H1 (cell line): ENCODE measurements around the gene CNFN.
A peak's percentile ranks its signal among the peaks of the same experiment; 100 is the strongest.

Experiments
- CBX5 ChIP-seq: fragments of 300-800, 300-1000 bp; sonication (generic); IDR thresholded peaks from 2 replicates; pipeline ENCODE4 v1.7.1; 2016; ENCODE audit warnings: antibody characterized with exemption, low read length, low read depth
- CREB1 ChIP-seq: IDR thresholded peaks from 2 replicates; pipeline ENCODE4 v1.6.1; 2012; ENCODE audit warnings: inconsistent platforms
- EP300 ChIP-seq, 2 experiments: IDR thresholded peaks; 1 replicate in 1 of 2; 2 replicates in 1 of 2; pipeline ENCODE4 v1.6.1; 2011 to 2012; ENCODE audit warnings: low read depth in 2 of 2, low read length in 2 of 2, mild to moderate bottlenecking in 2 of 2, borderline replicate concordance in 1 of 2, inconsistent platforms in 1 of 2, moderate library complexity in 1 of 2
- KDM1A ChIP-seq: fragments of 200-600, 300-600 bp; sonication (generic); IDR thresholded peaks from 2 replicates; pipeline ENCODE4 v1.7.1; 2016; ENCODE audit warnings: mild to moderate bottlenecking, low read length, borderline replicate concordance
- POLR2AphosphoS5 ChIP-seq: IDR thresholded peaks from 2 replicates; pipeline ENCODE4 v1.6.1; 2011; ENCODE audit warnings: low read depth, low read length
- RAD21 ChIP-seq, 2 experiments: IDR thresholded peaks in 1 of 2; conservative IDR thresholded peaks in 1 of 2; 2 replicates each; pipeline ENCODE4 v1.6.1; 2011; ENCODE audit warnings: low read depth in 2 of 2, low read length in 2 of 2, improper control_type of control experiment in 1 of 2, inconsistent platforms in 1 of 2, mild to moderate bottlenecking in 1 of 2, moderate library complexity in 1 of 2
- TAF1 ChIP-seq: IDR thresholded peaks from 2 replicates; pipeline ENCODE4 v1.6.1; 2011; ENCODE audit warnings: mild to moderate bottlenecking, low read depth, low read length
- TEAD4 ChIP-seq: IDR thresholded peaks from 2 replicates; pipeline ENCODE4 v1.6.1; 2012; ENCODE audit warnings: low read depth, low read length, inconsistent platforms, mixed read lengths
- YY1 ChIP-seq: IDR thresholded peaks from 2 replicates; pipeline ENCODE4 v1.6.1; 2011; ENCODE audit warnings: low read depth, mild to moderate bottlenecking, low read length
- TF ChIP-seq, protein P1 (sequence below): IDR thresholded peaks from 2 replicates; pipeline ENCODE4 v1.6.1; 2012; ENCODE audit warnings: inconsistent platforms
- TF ChIP-seq, protein P2 (sequence below), 3 experiments: IDR thresholded peaks; 1 replicate in 2 of 3; 2 replicates in 1 of 3; pipeline versions ENCODE4 v1.5.1 to v1.6.1; 2011; ENCODE audit warnings: low read length in 3 of 3, mild to moderate bottlenecking in 3 of 3, inconsistent platforms in 2 of 3, low read depth in 1 of 3, moderate library complexity in 1 of 3; ENCODE audit not compliant: insufficient read depth in 1 of 3; ENCODE audit errors: control extremely low read depth in 1 of 3

DNA sequence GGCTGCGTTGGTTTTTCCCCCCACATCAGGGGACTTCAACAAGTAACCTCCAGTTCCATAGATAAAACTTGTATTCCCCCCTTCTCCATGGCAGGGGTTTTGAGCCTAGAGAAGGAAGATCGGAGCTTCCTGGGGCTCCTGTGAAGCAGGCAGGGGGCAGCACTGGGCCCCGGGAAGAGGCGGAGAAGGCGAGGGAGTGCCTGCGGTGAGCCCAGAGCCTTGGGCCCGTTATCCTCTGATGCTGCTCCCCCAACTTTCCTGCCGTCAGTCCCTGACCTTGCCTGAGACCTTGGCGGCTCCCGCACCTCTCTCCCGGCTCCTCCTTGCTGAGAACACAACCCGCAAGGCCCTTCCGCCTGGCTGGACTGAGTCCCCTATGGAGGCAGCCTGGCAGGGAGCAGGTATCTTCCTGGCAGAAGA lies 34.6 kb upstream of the CNFN start:
- TF ChIP-seq, protein P1, sequence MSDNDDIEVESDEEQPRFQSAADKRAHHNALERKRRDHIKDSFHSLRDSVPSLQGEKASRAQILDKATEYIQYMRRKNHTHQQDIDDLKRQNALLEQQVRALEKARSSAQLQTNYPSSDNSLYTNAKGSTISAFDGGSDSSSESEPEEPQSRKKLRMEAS: no peak
- TF ChIP-seq CBX5 (no peak), TEAD4 (no peak), POLR2AphosphoS5 (no peak), RAD21 (IDR thresholded peaks at IDR 0.05 in 1 of 2, conservative IDR thresholded peaks at IDR 0.05 in 1 of 2; ENCODE audit: low read depth in 2 of 2, low read length in 2 of 2) (peak in 1 of 2 experiments; percentile 27; a peak in 1 of 4 replicates), CREB1 (no peak), KDM1A (no peak), YY1 (no peak), TAF1 (no peak), EP300 (IDR thresholded peaks at IDR 0.05; ENCODE audit: borderline replicate concordance in 1 of 2, low read depth in 2 of 2, low read length in 2 of 2) (no peak)
- TF ChIP-seq, protein P2, sequence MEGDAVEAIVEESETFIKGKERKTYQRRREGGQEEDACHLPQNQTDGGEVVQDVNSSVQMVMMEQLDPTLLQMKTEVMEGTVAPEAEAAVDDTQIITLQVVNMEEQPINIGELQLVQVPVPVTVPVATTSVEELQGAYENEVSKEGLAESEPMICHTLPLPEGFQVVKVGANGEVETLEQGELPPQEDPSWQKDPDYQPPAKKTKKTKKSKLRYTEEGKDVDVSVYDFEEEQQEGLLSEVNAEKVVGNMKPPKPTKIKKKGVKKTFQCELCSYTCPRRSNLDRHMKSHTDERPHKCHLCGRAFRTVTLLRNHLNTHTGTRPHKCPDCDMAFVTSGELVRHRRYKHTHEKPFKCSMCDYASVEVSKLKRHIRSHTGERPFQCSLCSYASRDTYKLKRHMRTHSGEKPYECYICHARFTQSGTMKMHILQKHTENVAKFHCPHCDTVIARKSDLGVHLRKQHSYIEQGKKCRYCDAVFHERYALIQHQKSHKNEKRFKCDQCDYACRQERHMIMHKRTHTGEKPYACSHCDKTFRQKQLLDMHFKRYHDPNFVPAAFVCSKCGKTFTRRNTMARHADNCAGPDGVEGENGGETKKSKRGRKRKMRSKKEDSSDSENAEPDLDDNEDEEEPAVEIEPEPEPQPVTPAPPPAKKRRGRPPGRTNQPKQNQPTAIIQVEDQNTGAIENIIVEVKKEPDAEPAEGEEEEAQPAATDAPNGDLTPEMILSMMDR (IDR thresholded peaks at IDR 0.05; ENCODE audit: control extremely low read depth in 1 of 3, insufficient read depth in 1 of 3, low read depth in 1 of 3, low read length in 3 of 3): peak; percentile 36 to 49 (median 38); a peak in 3 of 4 replicates
